ENCODE data around the gene SKOR1. TPM values are rescaled to one million over a fixed set of nuclear protein-coding genes. Genes with fewer than 3 reads are reported as not detected.

The SKOR1 gene
- total and polyA plus RNA-seq, 2 of the 4 experiments (the other 2 are of a cell fraction) = 0.03 TPM; not detected in 1

DNA sequence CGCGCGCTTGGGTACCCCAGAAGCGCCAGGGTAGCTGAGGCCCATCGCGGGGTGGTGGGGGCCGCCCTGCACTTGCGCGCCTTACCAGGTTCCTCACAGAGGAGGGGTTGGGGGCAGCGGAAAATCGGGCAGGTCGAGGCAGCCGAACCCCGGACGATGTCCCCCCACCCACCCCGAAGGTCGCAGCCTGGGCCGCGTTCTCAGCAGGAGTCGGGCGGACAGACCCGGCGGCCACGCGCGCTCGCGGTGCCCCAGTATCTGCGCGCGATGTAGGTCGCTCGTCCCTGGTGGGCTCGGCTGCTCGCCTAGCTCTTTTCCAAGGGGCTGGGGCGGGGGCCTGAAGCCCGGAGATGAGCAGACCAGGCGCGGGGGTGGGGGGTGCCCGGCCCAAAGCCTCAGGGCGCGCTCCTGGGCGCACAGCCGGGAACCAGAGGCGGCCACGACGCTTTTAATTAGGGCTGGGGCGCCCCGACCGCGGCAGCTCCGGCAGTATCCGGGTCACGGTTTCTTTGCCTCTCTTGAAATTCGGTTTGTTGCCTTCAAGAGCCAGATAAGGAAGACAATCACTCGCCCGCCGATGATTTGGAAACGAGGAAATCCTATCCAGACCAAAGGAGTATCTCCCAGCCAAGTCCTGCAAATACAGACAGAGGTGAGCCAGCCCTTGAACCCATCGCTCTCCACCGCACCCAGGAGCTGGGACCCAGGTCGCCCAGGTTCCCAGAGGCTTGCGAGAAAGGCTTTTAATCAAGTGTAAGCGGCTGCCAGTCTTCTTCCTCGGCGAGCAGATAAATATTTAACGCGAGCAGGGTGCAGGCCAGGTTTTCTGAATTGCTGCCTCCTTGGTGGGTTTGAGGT lies 4.6 kb downstream of the SKOR1 start (continued):
- no peak for TF ChIP-seq SMC3 (IDR thresholded peaks at IDR 0.05; ENCODE audit: low read depth, low read length)

GRCh38 chr15:67831363-67831762 lies 6.1 kb downstream of the SKOR1 start:
- Histone ChIP-seq H2BK15ac (ENCODE audit: low read depth, low read length) (no peak overlapping the region), H3K9me1 (ENCODE audit: insufficient read depth, low read length) (no peaks in the 10 kb centered on the region; the same call in 1 of the 2 replicates), H3K4ac (ENCODE audit: low read depth, low read length) (no peak overlapping the region), H2AK5ac (ENCODE audit: low read depth, low read length) (no peak overlapping the region), H2BK20ac (ENCODE audit: low read depth, low read length) (no peak overlapping the region), H3K14ac (replicated peaks; ENCODE audit: low read depth, low read length) (no peak overlapping the region), H3K79me1 (ENCODE audit: low read depth in 1 of 2, low read length in 2 of 2) (no peaks in the 10 kb centered on the region), H3K4me1 (ENCODE audit: control insufficient read depth, insufficient read depth, low read length) (no peaks in the 10 kb centered on the region), H2AFZ (replicated peaks; ENCODE audit: low read length, poor library complexity) (no peak overlapping the region), H3K9me3 (ENCODE audit: control insufficient read depth, insufficient read depth, low read length) (peaks cover 5% of the 10 kb centered on the region), H3K27me3 (ENCODE audit: control insufficient read depth, insufficient read depth, low read length) (peaks cover 95% of the 10 kb centered on the region), H4K5ac (ENCODE audit: low read depth, low read length) (no peak overlapping the region), H2BK120ac (ENCODE audit: low read depth, low read length) (no peak overlapping the region), H4K8ac (ENCODE audit: low read depth in 2 of 2, low read length in 2 of 2) (no peak overlapping the region), H3K36me3 (ENCODE audit: control insufficient read depth, insufficient read depth, low read length) (no peaks in the 10 kb centered on the region), H3K27ac (ENCODE audit: insufficient read depth, low read length) (no peak overlapping the region), H2BK5ac (ENCODE audit: low read depth, low read length, poor library complexity, severe bottlenecking) (no peak overlapping the region), H2AK9ac (replicated peaks; ENCODE audit: low read depth, low read length, poor library complexity) (no peak overlapping the region), H3K23ac (ENCODE audit: low read depth, low read length) (no peak overlapping the region), H3K4me3 (ENCODE audit: insufficient read depth, low read depth, low read length) (no peak overlapping the region), H3K18ac (ENCODE audit: low read depth, low read length) (no peak overlapping the region), H4K20me1 (ENCODE audit: insufficient read depth, low read length) (peaks cover 1% of the 10 kb centered on the region), H3K9ac (ENCODE audit: low read depth, low read length) (no peak overlapping the region), H3K56ac (ENCODE audit: extremely low read depth, insufficient read depth, low read length) (no peak overlapping the region), H3K4me2 (ENCODE audit: low read depth, low read length) (no peak overlapping the region), H4K91ac (ENCODE audit: insufficient read depth, low read depth, low read length) (no peak overlapping the region)
- no peak for ATAC-seq (ENCODE audit: low read depth)
- intact Hi-C loops (cut with micrococcal nuclease) (loop anchor here (5.0 to 10.0 kb wide), 3 partner anchors 289 to 767 kb away; partner anchors contain the start of genes MAP2K5 and SMAD3), in situ Hi-C loops (cut with MboI; ENCODE audit: low sequenced_read_pairs) (no loop called here), dilution Hi-C loops (cut with HindIII; ENCODE audit: low sequenced_read_pairs, unreplicated experiment) (no loop called here)
- no peak for DNase-seq
- CTCF ChIA-PET = interaction anchor here (2.1 kb wide), 1 partner anchor 375 kb away, joined by 4 read pairs; no protein-coding TSS in a partner anchor
- TF ChIP-seq RCOR1 (IDR thresholded peaks at IDR 0.05; ENCODE audit: insufficient replicate concordance, low read length) (no peak), SMC3 (IDR thresholded peaks at IDR 0.05; ENCODE audit: low read depth, low read length) (no peak), BHLHE40 (IDR thresholded peaks at IDR 0.05; ENCODE audit: low read depth, low read length) (no peak), CEBPB (IDR thresholded peaks at IDR 0.05; ENCODE audit: low read depth, low read length) (no peak), MAZ (IDR thresholded peaks at IDR 0.05; ENCODE audit: borderline replicate concordance, low read depth, low read length) (no peak), POLR2A (IDR thresholded peaks at IDR 0.05; ENCODE audit: low read depth, low read length) (no peak), RAD21 (IDR thresholded peaks at IDR 0.05; ENCODE audit: low read length) (no peak), CHD1 (IDR thresholded peaks at IDR 0.05; ENCODE audit: low read depth, low read length) (no peak), MXI1 (IDR thresholded peaks at IDR 0.05; ENCODE audit: borderline replicate concordance, low read depth, low read length) (no peak), FOS (IDR thresholded peaks at IDR 0.05; ENCODE audit: low read depth, low read length) (no peak), MAFK (IDR thresholded peaks at IDR 0.05; ENCODE audit: low read depth, low read length) (no peak)
- TF ChIP-seq, protein P1, sequence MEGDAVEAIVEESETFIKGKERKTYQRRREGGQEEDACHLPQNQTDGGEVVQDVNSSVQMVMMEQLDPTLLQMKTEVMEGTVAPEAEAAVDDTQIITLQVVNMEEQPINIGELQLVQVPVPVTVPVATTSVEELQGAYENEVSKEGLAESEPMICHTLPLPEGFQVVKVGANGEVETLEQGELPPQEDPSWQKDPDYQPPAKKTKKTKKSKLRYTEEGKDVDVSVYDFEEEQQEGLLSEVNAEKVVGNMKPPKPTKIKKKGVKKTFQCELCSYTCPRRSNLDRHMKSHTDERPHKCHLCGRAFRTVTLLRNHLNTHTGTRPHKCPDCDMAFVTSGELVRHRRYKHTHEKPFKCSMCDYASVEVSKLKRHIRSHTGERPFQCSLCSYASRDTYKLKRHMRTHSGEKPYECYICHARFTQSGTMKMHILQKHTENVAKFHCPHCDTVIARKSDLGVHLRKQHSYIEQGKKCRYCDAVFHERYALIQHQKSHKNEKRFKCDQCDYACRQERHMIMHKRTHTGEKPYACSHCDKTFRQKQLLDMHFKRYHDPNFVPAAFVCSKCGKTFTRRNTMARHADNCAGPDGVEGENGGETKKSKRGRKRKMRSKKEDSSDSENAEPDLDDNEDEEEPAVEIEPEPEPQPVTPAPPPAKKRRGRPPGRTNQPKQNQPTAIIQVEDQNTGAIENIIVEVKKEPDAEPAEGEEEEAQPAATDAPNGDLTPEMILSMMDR (conservative IDR thresholded peaks at IDR 0.05; ENCODE audit: low read depth, low read length) = no peak
- TF ChIP-seq, protein P2, sequence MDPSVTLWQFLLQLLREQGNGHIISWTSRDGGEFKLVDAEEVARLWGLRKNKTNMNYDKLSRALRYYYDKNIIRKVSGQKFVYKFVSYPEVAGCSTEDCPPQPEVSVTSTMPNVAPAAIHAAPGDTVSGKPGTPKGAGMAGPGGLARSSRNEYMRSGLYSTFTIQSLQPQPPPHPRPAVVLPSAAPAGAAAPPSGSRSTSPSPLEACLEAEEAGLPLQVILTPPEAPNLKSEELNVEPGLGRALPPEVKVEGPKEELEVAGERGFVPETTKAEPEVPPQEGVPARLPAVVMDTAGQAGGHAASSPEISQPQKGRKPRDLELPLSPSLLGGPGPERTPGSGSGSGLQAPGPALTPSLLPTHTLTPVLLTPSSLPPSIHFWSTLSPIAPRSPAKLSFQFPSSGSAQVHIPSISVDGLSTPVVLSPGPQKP (IDR thresholded peaks at IDR 0.05; ENCODE audit: borderline replicate concordance, low read depth, low read length) = no peak
- no TSS peak for BruUV-seq (replicated peaks)
- POLR2A ChIA-PET (ENCODE audit: unreplicated experiment) = interaction anchor here (0.6 kb wide), 1 partner anchor 369 kb away, joined by 5 read pairs; no protein-coding TSS in a partner anchor
